Cardiac fibroblast (primary cell): Measurements from ENCODE around the gene CFAP91.
"Not testable (repeated sequence)": the region's sequence is repeated elsewhere in the genome, so short reads cannot be mapped to it uniquely, and the experiment has no call there.

Experiments
- DNase-seq, 2 donors: peaks; one replicate each; pipeline versions ENCODE4 v3.0.0 to v3.0.0-alpha.2; 2010; ENCODE audit warnings: low read depth in 2 of 2
- H3K4me3 ChIP-seq, 2 donors: replicated peaks in 1 of 2; 1 replicate in 1 of 2; 2 replicates in 1 of 2; pipeline ENCODE4 v1.5.1; 2011; ENCODE audit warnings: low read depth in 2 of 2, low read length in 2 of 2, mild to moderate bottlenecking in 2 of 2, moderate library complexity in 1 of 2
- TF ChIP-seq, protein P1 (sequence below): IDR thresholded peaks from one replicate; pipeline ENCODE4 v1.5.1; 2011; ENCODE audit warnings: low read depth, mild to moderate bottlenecking, low read length, inconsistent platforms

The CFAP91 gene

DNA sequence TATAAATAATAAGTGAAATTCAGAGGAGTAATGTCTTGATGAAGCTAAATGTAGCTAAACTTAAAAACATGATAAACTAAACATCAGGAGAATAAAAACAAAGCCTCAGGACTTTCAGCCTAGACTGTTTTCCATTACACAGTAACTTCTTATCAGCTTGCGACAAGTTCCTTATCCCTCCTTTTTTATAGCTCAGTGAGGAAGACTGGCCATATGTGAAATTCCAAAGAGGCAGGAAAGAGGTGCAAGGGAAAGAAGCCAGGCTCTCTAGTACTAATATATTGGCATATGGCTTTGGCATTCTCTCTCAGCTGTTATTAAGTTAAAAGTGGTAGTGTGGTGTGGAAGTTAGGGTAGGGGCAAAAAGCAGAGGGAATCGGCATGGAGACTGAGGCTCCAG, 30.0 kb upstream of the CFAP91 start:
- DNase-seq, result no peak
- H3K4me3 ChIP-seq, result no peak overlapping the region
- TF ChIP-seq, protein P1, sequence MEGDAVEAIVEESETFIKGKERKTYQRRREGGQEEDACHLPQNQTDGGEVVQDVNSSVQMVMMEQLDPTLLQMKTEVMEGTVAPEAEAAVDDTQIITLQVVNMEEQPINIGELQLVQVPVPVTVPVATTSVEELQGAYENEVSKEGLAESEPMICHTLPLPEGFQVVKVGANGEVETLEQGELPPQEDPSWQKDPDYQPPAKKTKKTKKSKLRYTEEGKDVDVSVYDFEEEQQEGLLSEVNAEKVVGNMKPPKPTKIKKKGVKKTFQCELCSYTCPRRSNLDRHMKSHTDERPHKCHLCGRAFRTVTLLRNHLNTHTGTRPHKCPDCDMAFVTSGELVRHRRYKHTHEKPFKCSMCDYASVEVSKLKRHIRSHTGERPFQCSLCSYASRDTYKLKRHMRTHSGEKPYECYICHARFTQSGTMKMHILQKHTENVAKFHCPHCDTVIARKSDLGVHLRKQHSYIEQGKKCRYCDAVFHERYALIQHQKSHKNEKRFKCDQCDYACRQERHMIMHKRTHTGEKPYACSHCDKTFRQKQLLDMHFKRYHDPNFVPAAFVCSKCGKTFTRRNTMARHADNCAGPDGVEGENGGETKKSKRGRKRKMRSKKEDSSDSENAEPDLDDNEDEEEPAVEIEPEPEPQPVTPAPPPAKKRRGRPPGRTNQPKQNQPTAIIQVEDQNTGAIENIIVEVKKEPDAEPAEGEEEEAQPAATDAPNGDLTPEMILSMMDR, result no peak

- no peak overlapping the region for H3K4me3 ChIP-seq
- TF ChIP-seq, protein P1, result no peak
- DNase-seq, result no peak
Measured at GRCh38 chr3:119673875-119674274, 28.9 kb upstream of the CFAP91 start.

- DNase-seq, result no peak
- TF ChIP-seq, protein P1, result no peak
- H3K4me3 ChIP-seq, result no peak overlapping the region
Measured at GRCh38 chr3:119675188-119675874, 27.5 kb upstream of the CFAP91 start.

DNA sequence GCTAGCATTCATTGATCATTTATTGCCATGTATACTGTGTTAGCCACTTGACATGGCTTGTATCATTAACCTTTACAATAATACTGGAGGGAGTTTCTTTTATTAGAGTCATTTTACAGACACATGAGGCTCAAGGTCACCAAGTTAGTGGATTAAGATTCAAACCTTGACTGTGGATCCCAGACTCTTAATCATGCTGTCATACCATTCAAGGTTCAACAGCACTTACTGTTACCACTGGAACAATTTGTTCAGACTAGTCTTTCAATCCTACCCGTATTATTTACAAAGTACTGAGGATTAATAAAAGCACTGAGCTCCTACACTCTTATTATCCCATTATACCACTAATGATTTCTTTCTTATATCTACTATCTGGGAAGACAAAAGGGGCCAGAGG, 26.8 kb upstream of the CFAP91 start:
- TF ChIP-seq, protein P1, result no peak
- no peak for DNase-seq
- peak overlapping the region; percentile 60 to 77 for H3K4me3 ChIP-seq

- DNase-seq, result peak; percentile 97 to 98
- H3K4me3 ChIP-seq, result peak within 1 kb of the TSS; percentile 60 to 77
- TF ChIP-seq, protein P1, result no peak
Measured at GRCh38 chr3:119676771-119677640, 25.8 kb upstream of the CFAP91 start, which contains the start of gene COX17. TSS of gene COX17 (minus strand) at chr3:119677406. CDS start at chr3:119677310, 96 bp downstream.

DNA sequence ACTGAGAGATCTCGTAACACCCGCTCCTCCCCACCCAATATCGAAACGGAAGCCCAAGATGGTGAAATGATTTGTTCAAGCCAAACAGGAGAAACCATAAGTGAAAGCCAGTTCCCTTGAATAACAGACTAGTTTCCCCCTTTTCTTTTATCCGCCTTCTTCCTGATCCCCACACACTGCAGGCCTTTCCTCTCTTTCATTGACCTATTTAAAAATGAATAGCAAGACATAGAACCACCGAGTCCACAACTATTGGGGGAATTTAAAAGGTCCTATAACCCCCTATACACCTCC, 25.2 kb upstream of the CFAP91 start:
- H3K4me3 ChIP-seq, result peak overlapping the region; percentile 60 to 77
- no peak for DNase-seq
- TF ChIP-seq, protein P1, result no peak

GRCh38 chr3:119678209-119678608, 24.6 kb upstream of the CFAP91 start:
- not testable (repeated sequence) for H3K4me3 ChIP-seq, DNase-seq
